HG02610 (cell line): ENCODE results near the gene NANP.

Source experiments
- ATAC-seq: cut with Tn5 transposase; IDR thresholded peaks from one replicate; pipeline ENCODE4 v1.9.1; 2021; ENCODE audit warnings: mild to moderate bottlenecking, moderate library complexity; ENCODE audit not compliant: unreplicated experiment

The NANP gene

GRCh38 chr20:25571817-25572216 lies 52.0 kb downstream of the NANP start:
- no peak for ATAC-seq

DNA sequence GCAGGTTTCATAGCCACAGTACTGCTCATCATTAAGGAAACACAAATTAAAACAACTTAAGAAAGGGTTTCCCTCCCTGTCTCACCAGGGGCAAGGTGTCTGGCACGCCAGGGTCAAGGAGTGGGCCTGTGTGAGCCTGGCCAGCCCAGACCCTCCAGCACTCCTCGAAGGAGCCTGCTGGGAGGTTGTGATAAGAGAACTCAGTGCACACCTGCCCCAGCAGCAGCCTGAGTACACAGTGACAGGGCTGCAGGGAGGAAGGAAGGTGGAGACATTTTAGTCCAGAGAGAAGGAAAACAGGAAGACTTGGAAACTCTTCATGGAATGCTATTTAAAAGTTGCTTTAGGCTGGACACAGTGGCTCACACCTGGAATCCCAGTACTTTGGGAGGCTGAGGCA lies 52.6 kb downstream of the NANP start:
- ATAC-seq: no peak

GRCh38 chr20:25570148-25570530 lies 53.7 kb downstream of the NANP start:
- ATAC-seq: no peak

DNA sequence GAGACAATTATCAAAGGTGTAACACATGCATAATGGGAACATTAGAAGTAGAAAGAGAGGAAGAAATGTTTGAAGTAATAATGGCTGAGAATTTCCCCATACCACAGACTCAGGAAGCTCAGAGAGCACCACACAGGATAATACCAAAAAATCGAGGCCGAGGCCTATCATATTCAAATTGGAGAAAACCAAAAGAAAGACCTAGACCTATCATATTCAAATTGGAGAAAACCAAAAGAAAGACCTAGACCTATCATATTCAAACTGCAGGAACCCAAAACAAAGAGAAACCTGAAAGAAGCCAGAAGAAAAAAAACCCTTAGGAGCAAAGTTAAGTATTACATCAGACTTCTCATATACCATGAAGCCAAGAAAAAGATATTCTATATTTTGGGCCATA lies 56.5 kb downstream of the NANP start:
- no peak for ATAC-seq

- ATAC-seq: no peak
Measured at GRCh38 chr20:25566821-25567220, 57.0 kb downstream of the NANP start.

GRCh38 chr20:25565578-25566157 lies 58.1 kb downstream of the NANP start:
- no peak for ATAC-seq

- no peak for ATAC-seq
Measured at GRCh38 chr20:25563876-25564275, 59.9 kb downstream of the NANP start.

GRCh38 chr20:25563362-25563761 lies 60.5 kb downstream of the NANP start:
- no peak for ATAC-seq
